ENCODE results near the gene CDK14.

CDK14 gene

DNA sequence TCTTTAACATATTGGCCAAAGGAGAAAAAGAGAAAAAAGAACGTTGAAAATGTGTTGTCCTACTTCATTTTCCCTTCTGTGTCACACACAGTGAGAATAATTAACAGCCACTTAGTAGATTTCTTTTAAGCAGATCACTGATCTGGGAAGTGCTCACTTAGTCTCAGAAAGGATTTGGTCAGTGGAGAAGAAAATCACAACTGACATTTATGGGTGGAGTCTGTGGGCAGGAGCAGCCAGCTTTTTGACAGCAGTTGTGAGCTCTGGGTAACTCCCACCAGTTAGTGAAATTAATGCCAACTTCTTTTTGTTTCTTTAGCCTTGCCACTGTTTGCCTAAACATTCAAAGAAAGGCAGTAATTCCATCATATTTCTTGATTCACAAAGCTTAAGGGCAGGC is 49.7 kb downstream of the CDK14 start:
- DNase-seq = no peak

DNA sequence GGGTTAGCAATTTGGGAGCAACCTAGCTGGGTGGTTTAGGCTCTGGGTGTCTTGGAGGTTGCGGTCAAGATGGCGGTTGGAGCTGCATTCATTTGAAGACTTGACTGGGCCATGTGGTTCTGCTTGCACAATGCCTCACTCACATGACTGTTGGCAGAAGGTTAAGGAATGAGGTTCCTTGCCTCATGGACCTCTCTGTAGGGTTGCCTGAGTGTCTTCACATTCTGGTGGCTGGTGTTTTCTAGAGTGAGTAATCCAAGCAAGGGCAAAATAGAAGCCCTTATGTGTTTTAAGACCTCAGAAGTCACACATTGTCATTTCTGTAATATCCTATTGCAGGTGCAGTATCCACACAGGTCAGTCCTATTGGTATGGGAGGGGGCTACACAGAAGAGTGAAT is 52.0 kb downstream of the CDK14 start:
- no peak for DNase-seq

DNA sequence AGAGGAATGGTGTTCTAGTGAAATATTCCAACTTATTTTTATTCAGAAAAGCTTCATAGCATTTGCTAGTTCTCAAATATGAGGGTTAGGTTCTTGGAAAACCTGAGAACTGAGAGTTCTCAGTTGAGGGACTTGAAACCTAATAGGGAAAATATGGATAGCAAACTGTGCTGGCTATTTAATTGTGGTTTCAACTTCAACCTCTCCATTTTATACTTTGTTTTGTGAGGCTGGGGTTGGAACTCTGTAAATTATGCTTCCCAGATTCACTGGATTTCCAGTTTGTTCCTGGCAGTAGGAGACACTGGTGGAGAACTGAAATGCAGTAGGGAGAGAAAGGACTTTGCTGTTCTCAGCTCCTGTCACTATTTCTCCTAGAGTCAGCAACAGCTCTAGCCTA is 52.7 kb downstream of the CDK14 start:
- DNase-seq = no peak

DNA sequence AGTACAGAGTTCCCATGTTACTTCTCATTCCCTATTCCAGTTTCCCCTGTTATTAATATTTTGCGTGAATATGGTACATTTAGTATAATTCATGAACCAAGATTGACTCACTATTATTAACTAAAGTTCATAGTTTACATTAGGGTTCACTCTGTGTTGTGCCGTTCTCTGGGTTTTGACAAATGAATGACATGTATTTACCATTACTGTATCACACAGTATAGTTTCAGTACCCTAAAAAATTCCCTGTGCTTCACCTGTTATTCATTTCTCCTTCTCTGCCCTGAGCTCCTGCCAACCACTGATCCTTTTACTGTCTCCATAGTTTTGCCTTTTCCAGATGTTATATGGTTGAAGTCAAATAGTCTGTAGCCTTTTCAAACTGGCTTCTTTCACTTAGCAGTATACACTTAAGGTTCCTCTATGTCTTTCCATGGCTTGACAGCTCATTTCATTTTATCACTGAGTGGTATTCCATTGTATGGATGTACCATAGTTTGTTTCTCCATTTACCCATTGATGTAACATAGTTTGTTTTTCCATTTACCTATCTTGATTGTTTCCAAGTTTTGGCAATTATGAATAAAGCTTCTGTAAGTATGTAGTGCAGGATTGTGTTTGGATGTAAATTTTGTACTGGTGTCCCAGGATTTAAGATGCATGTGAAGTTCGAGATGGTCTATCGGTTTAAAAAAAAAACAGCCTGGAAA is 58.8 kb downstream of the CDK14 start:
- DNase-seq = no peak

DNA sequence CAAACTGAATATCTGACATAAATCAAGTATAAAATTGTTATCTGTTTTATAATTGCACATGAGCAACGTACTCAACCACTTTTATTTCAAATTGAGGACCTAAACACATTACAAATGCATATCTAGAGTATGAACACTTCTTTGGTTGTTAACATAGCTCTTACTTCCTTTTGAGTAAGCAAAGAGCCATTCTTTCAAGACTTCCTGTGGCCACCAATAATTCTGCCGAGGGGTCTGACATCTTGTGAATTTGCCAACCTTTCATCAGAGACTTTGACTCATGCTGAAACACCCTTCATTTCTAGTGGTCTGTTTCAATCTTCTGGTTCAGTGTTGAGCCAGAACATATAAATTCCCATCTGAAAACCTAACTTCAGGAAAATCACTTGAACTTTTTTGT is 59.4 kb downstream of the CDK14 start:
- DNase-seq = no peak

DNA sequence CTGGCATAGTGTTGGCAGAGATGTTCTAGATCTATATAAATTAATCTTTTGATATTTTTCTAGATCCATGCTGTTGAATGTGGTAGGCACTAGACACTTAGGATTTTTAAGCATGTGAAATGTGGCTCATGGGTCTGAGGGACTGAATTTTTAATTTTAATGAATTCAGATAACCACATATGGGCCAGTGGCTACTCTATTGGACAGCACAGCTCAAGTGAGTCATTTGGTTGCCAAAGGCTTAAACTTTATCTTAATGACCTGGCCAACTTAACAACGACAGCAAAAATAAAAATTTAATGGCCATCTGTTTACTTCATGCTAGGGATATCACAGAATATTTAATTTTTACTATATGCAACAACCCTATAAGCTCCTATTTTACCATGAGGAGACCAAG is 61.4 kb downstream of the CDK14 start:
- no peak for DNase-seq

DNA sequence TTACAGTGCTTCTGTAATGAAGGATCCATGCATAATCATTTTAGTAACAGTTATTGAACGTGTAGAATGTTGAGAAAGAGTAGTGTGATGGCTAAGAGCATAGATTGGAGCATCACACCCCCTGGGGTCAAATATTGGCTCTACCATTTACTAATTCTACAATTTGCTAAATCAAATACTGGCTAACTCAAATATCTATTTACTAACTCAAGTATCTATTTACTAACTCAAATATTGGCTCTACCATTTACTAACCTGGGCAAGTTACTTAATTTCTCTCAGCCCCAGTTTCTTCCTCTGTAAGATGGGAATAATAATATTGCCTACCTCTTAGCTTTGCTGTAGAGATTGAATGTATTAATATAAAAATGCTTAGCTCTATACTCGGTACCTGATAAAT is 64.0 kb downstream of the CDK14 start:
- DNase-seq = no peak

DNA sequence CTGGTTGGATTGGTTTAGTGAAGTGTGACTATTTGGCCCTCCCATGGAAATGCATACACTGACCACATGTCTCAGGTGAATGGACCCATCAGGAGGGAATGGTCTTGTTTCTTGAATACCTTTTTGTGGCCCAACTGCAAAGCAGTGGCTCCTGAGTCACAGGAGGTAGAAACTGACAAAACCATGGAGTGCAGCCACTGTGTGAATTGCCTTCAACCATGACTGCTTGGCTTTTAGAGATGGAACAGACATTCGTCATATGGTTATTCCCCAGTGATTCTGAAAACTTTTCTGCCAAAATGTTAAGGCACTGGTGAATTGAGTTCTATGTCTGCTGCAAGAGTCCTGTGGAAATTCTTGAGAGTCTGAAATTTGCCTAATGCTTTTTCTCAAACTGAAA is 64.7 kb downstream of the CDK14 start:
- DNase-seq = no peak

DNA sequence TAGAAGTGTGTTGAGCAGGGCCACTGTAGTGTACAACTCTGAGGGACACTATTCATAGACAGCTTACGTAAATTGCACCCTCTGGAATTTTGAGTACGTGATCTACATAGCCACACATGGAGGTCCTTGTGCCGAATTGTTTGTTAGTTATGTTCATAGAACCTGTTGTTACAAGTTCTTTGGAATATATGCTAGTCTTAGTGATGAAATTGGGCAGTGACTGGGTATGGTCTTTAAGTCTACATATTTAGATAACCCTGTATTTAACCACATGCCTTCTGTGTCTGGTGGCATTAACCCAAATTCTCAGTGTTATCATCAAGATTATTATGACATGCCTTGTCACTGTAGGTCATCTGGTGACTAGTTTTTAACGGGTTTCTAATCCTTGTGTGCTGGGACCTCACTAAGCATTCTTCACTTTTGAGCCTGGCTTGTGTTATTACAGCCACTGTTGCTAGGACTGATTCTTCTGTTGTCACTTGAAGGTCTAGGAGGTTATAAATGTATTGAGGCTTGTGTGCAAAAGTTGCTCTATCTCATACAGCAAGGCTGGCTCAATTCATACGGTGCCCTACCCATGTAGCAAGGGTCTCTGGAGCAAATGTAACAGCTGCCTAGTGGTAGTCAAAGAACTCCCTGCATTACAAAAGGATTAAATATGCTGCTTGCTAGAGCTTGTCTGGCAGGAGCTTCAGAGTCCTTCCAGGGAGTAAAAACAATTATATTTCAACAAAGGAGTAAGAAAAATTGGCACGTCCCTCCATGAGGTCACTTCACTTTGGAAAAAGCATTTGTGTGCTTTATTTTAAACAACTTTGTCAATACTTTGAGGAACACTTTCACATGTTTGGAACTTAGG is 65.4 kb downstream of the CDK14 start:
- DNase-seq = peak; percentile 31

DNA sequence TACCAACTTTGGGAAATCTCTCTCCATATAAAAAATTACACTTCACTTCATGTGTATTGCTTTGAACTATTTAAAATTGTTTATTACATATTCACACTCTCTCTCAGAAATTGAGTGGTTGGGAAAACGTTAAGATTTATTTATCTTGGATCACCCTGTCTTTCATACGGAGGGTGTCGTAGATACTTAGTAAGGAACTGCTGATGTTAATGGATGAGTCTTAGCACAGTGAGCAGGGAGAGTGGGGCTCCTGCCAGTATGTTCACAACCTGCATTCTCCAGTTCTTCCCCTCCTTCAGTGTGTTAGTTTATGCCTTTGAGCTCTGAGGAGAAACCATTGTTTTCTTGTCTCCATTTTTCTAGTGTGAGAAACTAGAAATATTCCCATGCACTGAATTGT is 67.1 kb downstream of the CDK14 start:
- DNase-seq = no peak

DNA sequence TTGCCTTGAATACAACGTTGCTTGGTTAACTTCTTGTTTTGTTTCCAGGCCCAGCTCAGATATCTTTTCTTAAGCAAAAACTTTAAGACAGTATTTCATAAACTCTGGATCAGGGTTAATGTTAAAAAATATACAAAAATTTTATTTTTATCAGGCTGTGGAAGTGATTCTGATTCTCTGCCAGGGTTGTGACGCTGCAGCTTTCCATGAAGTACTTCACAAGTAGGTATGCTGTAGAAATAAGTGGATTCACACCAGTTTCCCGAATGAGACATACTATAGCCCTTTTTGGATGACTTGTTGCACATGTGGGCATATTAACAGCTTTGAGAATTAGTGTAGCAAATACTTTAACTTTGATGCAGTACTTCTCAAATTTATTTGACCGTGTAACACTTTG is 70.1 kb downstream of the CDK14 start:
- DNase-seq = no peak

DNA sequence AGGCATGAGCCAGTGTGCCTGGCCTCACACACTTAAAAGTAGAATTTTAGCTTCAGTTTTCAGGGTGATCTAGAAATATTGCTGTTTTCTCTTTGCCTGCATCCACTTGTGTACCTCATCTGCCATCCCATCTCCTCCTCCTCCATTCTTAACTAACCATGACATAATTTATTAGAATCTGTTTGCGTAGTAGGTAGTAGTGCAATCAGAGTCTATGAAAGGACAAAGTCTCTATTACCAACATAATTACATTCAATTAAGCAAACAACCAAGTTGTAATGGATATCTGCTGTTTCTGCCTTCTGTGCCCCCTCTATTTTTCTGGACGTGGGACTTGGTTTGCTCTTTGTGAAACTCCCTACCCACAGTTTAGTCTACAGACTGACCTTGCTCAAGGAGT is 72.9 kb downstream of the CDK14 start:
- no peak for DNase-seq

DNA sequence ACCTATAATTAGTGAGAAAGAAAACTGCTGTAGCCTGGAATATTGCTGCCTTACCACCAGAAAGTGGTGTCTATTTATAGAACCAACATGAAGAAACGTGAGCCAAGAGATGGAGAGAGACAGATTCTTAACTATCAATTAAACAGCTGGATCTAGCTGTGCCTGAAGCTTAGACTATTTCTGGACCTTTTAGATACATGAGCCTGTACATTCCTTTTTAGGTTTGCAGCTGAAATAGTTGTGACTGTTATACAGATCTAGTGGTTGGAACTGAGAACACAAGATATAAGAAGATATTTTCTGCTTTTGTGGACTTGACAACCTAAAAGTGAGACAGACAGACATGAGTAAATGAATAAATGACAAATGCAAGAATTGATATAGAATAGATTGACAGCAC is 73.4 kb downstream of the CDK14 start:
- DNase-seq = no peak

DNA sequence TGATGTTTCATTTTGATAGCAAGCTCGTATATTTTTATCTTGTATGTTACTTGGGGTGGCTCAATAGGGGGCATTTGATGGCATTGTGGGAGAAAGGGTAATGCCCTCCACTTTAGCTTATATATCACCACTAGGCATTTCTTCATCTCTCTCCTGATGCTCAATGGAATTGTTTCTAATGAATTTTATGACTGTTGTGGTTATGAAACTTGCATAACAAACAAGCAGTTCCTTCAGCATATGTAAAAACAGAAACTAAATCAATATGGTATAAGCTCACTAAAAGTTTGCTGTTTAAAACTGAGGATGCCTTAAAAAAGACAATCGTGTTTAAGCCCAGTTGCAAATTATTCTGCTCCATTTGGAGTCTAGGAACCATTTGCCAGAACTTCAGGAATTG is 75.5 kb downstream of the CDK14 start:
- DNase-seq = no peak

DNA sequence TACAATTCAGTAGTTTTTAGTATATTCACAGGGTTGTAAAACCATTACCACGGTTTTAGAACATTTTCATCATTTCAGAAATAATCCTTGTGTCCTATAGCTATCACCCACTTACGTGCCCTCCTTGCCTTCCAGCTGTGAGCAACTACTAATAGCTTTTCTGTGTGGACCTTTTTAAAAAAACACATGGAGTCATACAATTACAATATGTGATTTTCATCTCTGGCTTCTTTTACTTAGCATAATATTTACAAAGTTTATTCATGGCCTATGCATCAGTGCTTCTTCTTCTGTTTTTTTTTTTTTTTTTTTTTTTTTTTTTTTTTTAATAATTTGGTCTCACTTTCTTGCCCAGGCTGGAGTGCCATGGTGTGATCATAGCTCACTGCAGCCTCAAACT is 76.1 kb downstream of the CDK14 start:
- DNase-seq = no peak

DNA sequence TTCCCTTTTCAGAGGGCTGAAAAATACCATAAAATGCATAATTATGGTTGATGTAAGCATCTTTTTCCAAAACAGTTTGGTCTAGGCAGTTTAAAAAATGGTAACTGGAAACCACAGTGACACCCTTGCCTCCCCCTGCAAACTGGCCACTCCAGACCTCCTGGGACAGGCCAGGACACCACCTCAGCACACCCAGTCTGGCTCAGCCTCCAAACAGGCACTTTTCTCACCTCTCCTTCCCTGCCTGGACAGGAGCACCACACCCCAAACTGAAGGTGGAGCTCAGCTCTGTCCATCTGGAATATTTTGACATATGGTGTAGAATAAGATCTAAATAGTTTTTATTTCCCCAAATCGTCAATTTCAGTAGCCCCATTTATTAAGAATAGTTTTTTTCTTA is 78.5 kb downstream of the CDK14 start:
- DNase-seq = peak; percentile 47

DNA sequence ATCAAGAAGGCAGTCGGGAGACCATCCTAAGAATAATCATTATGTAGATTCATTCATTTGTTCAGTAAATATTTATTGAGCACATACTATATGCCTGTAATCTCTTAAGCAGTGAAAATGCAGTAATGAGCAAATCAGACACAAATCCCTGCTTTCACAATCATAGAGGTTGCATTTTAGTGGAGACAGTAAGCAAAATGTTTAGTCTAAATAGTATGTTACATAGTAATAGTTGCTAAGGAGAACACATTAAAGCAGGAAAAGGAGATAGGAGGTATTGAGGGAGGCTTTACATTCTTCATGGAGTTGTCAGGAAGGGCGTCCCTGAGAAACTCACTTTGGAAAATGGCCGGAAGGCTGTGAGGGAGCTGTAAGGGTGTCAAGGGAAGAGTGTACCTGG is 79.9 kb downstream of the CDK14 start:
- DNase-seq = no peak

DNA sequence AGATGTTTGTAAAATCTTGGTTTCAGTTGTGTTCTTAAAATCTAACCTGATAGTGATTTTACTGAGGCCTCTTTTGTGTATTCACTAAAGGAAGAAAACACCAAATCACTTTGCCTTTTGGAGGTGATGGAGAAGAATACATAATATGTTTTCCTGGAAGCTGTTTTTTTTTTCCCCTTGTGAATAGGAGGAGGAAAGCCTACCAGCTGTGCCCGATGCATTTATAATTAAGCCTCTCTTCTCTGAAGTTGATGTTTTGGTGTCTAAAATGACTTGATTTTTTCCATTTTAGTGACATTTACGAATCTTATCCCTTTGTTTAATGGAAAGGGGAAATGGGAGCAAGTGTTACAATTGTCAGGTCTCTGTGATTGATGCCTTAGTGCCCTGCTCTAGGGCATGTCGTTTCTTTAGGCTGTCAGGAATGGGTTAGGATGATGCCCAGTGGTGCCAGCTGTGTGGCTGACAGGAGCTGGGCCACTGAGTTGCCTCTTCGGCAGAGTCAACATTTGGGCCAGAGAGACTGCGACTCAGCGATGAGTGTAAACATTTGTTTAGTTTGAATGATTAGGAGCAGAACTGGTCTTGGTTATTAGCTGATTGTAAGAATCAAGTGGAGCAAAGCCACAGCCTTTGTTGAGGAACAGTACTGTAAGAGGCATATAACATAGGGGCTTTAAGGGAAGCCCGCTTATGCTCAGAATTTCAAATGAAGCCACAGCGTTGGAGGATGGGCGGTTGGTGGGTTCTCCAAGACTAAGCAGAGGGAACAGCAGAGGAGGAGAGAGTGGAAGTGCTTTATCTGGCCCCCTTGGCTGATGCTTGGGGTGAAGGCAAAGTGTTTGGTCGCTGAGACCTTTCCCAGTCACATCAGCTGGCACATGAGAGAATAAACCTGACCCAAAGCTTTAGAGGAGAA is 81.6 kb downstream of the CDK14 start:
- no peak for DNase-seq

DNA sequence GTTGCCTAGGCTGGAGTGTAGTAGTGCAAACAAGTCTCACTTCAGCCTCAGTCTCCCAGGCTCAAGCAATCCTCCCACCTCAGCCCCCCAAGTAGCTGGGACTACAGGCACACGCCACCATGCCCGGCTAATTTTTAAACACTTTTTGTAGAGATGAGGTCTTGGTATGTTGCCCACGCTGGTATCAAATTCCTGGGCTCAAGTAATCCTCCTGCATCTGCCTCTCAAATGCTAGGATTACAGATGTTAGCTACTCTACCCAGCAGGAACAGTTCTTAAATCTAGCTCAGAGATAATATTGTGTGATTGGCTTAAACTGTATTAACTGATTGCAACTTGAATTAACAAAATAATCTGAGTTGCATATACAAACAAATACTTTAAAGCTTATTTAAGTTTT is 82.9 kb downstream of the CDK14 start:
- DNase-seq = no peak

DNA sequence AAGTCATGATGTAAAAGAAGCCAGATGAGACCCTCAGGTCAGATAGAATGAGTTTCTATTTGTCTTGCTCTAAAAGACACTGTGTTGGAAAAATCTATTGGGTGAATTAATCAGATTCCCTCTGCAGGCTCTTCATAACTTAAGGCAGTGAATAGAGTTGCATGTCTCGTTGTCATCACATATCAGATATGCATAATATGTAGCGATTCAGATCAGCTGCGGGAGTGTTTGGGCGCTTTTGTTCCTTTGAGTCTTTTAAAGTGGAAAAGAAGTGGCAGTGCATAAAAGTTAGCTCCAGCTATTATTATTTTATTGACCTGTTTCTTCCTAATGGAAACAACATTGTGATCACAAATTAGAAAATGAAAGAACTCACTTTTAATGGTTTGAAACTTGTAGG is 84.4 kb downstream of the CDK14 start:
- DNase-seq = no peak

DNA sequence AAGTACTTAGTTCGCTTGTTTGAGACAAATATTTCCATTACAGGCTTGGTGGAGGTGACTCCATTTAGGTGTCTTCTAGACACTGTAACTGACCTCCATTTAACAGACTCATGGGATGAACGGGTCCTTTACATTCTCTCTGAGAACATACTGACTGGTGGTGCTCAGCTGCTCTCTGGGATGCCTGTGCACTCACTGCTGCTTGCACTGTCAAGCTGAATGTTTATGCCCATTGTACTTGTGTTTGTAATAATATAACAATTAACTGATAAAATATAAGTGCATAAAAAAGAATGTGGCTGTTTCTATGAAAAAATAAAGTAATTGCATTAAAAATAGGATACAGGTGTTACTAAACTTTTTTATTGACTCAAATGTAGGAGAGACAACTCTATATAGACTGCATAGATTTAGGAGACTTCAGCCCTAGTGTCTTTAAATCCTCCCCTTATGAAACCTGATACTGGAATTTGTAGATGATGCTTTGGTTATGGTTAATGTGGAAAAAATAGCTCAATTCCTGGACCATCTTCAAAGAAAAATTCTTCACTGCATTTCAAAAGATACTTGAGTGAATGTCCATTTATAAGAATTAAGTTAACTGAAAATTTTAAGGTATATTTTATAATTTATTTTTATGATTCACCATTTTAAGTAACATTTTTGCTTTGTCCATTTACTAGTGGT is 85.4 kb downstream of the CDK14 start:
- DNase-seq = no peak

DNA sequence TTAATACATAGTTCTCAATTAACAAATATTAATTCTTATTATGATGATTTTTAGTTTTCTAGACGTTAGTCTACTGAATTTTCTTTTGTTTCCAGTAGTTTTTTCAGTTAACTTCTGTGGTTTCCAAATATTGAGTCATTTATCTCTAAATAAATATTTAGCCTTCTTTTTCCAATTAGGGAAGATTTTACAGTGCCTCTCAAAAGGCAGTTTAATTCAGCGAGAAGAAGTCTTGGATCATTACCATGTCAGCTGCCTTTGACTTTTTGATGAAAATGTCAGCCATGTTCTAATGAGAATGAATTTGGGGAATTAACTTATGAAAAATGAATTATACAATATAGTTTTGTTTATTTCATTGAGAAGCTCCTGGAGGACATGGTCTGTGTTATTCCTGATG is 90.0 kb downstream of the CDK14 start:
- DNase-seq = no peak

DNA sequence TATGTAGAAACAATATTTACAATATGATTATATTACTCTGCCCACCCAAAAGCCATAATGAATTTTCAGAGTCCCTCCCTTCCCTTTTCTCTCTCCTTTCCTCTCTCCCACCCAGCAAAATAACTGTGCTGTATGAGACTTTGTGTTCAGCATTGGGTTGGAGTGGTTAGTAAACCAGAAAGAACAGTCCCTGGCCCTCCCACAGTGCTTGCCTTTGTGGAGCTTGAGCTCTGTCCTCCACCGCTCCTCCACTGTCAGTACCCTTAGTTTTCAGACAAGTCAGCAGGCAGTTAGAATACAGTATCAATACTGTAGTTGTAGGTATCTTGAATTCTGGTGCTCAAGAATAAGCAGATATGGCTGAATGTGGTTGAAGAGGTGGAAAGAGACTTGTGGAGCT is 92.7 kb downstream of the CDK14 start:
- no peak for DNase-seq

Data from femur (tissue), 1 donor.